H9 (cell line): ENCODE data around the gene SPEG. TPM values are rescaled to one million over a fixed set of nuclear protein-coding genes. Genes with fewer than 3 reads are reported as not detected.

Source experiments
- DNase-seq: peaks from one replicate; pipeline ENCODE4 v3.0.0-alpha.2; 2017
- H2AFZ ChIP-seq: one replicate; pipeline ENCODE4 v1.6.1; 2013; ENCODE audit warnings: mild to moderate bottlenecking, low read length, control low read depth, moderate library complexity
- H2AK5ac ChIP-seq: 2 replicates; pipeline ENCODE4 v1.6.1; 2013; ENCODE audit warnings: low read length, control low read depth, mixed read lengths; ENCODE audit not compliant: insufficient read length
- H2BK120ac ChIP-seq: one replicate; pipeline ENCODE4 v1.6.1; 2013; ENCODE audit warnings: low read depth, mild to moderate bottlenecking, low read length, control low read depth, inconsistent platforms; ENCODE audit not compliant: poor library complexity, severe bottlenecking
- H2BK12ac ChIP-seq: 2 replicates; pipeline ENCODE4 v1.6.1; 2013; ENCODE audit warnings: low read length, control low read depth, mixed read lengths, low read depth; ENCODE audit not compliant: insufficient read length
- H2BK15ac ChIP-seq: 2 replicates; pipeline ENCODE4 v1.6.1; 2013; ENCODE audit warnings: low read depth, low read length, control low read depth
- H2BK20ac ChIP-seq: one replicate; pipeline ENCODE4 v1.6.1; 2013; ENCODE audit warnings: low read depth, mild to moderate bottlenecking, low read length, control low read depth, inconsistent platforms; ENCODE audit not compliant: poor library complexity, severe bottlenecking
- H2BK5ac ChIP-seq: 2 replicates; pipeline ENCODE4 v1.6.1; 2013; ENCODE audit warnings: low read length, control low read depth, mixed read lengths; ENCODE audit not compliant: insufficient read length
- H3K14ac ChIP-seq: 2 replicates; pipeline ENCODE4 v1.6.1; 2013; ENCODE audit warnings: low read length, control low read depth; ENCODE audit not compliant: insufficient read depth
- H3K18ac ChIP-seq: 2 replicates; pipeline ENCODE4 v1.6.1; 2013; ENCODE audit warnings: low read depth, mild to moderate bottlenecking, mixed read lengths, low read length, control low read depth; ENCODE audit not compliant: insufficient read length
- H3K23ac ChIP-seq: 2 replicates; pipeline ENCODE4 v1.6.1; 2013; ENCODE audit warnings: low read length, control low read depth, mixed read lengths, low read depth; ENCODE audit not compliant: insufficient read length
- H3K23me2 ChIP-seq: 2 replicates; pipeline ENCODE4 v1.6.1; 2013; ENCODE audit warnings: low read depth, mild to moderate bottlenecking, mixed read lengths, low read length, control low read depth; ENCODE audit not compliant: insufficient read length, poor library complexity, severe bottlenecking
- H3K27ac ChIP-seq: 2 replicates; pipeline ENCODE4 v1.5.1; 2013; ENCODE audit warnings: low read length, control low read depth, mixed read lengths, low read depth; ENCODE audit not compliant: insufficient read length
- H3K27me3 ChIP-seq: 2 replicates; pipeline ENCODE4 v1.6.1; 2013; ENCODE audit warnings: low read length, control low read depth, inconsistent platforms; ENCODE audit not compliant: insufficient read depth
- H3K4ac ChIP-seq: 2 replicates; pipeline ENCODE4 v1.6.1; 2013; ENCODE audit warnings: low read depth, mild to moderate bottlenecking, control low read depth, inconsistent platforms, low read length, moderate library complexity
- H3K4me1 ChIP-seq: 2 replicates; pipeline ENCODE4 v1.6.1; 2013; ENCODE audit warnings: low read length, control low read depth, inconsistent platforms; ENCODE audit not compliant: insufficient read depth
- H3K4me2 ChIP-seq: 2 replicates; pipeline ENCODE4 v1.6.1; 2013; ENCODE audit warnings: low read length, control low read depth, mixed read lengths; ENCODE audit not compliant: insufficient read length, insufficient read depth
- H3K56ac ChIP-seq: 2 replicates; pipeline ENCODE4 v1.6.1; 2013; ENCODE audit warnings: low read depth, mild to moderate bottlenecking, mixed read lengths, low read length, control low read depth; ENCODE audit not compliant: insufficient read length
- H3K79me1 ChIP-seq: 2 replicates; pipeline ENCODE4 v1.6.1; 2013; ENCODE audit warnings: low read depth, mild to moderate bottlenecking, moderate library complexity, low read length, control low read depth, inconsistent platforms; ENCODE audit not compliant: insufficient read depth, poor library complexity, severe bottlenecking
- H3K79me2 ChIP-seq: 2 replicates; pipeline ENCODE4 v1.6.1; 2013; ENCODE audit warnings: low read length, control low read depth, inconsistent platforms; ENCODE audit not compliant: insufficient read depth
- H3K9ac ChIP-seq: 2 replicates; pipeline ENCODE4 v1.6.1; 2013; ENCODE audit warnings: low read length, control low read depth, mixed read lengths; ENCODE audit not compliant: insufficient read length; ENCODE audit errors: extremely low read depth
- H3K9me3 ChIP-seq: one replicate; pipeline ENCODE4 v1.6.1; 2013; ENCODE audit warnings: low read depth, low read length, inconsistent platforms; ENCODE audit not compliant: control insufficient read depth
- H3T11ph ChIP-seq: one replicate; pipeline ENCODE4 v1.6.1; 2013; ENCODE audit warnings: mild to moderate bottlenecking, low read length, control low read depth, inconsistent platforms
- H4K20me1 ChIP-seq: one replicate; pipeline ENCODE4 v1.6.1; 2013; ENCODE audit not compliant: control insufficient read depth, insufficient read length, insufficient read depth
- H4K5ac ChIP-seq: 2 replicates; pipeline ENCODE4 v1.6.1; 2013; ENCODE audit warnings: low read depth, mild to moderate bottlenecking, mixed read lengths, low read length, control low read depth; ENCODE audit not compliant: insufficient read length
- H4K8ac ChIP-seq: replicated peaks from 2 replicates; pipeline ENCODE4 v1.6.1; 2013; ENCODE audit warnings: low read length, control low read depth, mixed read lengths, low read depth; ENCODE audit not compliant: insufficient read length
- H4K91ac ChIP-seq: 2 replicates; pipeline ENCODE4 v1.6.1; 2013; ENCODE audit warnings: low read depth, mild to moderate bottlenecking, moderate library complexity, mixed read lengths, low read length, control low read depth; ENCODE audit not compliant: insufficient read length
- H3K27ac Mint-ChIP-seq, 3 experiments: 2 replicates in 2 of 3; 3 replicates in 1 of 3; pipeline ENCODE4 v1.8.0; 2020 to 2021; ENCODE audit warnings: mixed read lengths in 3 of 3, mild to moderate bottlenecking in 1 of 3, moderate library complexity in 1 of 3
- H3K27me3 Mint-ChIP-seq: 2 replicates; pipeline ENCODE4 v1.8.0; 2021; ENCODE audit warnings: low read depth, mild to moderate bottlenecking, moderate library complexity, mixed read lengths
- H3K36me3 Mint-ChIP-seq, 3 experiments: 2 replicates in 2 of 3; 3 replicates in 1 of 3; pipeline ENCODE4 v1.8.0; 2020 to 2021; ENCODE audit warnings: low read depth in 3 of 3, mixed read lengths in 3 of 3; ENCODE audit not compliant: insufficient read depth in 1 of 3
- H3K4me1 Mint-ChIP-seq, 2 experiments: 2 replicates each; pipeline ENCODE4 v1.8.0; 2020; ENCODE audit warnings: mixed read lengths in 2 of 2
- H3K4me3 Mint-ChIP-seq, 2 experiments: 2 replicates in 1 of 2; 3 replicates in 1 of 2; pipeline ENCODE4 v1.8.0; 2020 to 2021; ENCODE audit warnings: mild to moderate bottlenecking in 2 of 2, mixed read lengths in 2 of 2, moderate library complexity in 1 of 2
- H3K9me3 Mint-ChIP-seq, 2 experiments: 2 replicates in 1 of 2; 3 replicates in 1 of 2; pipeline ENCODE4 v1.8.0; 2020; ENCODE audit warnings: mild to moderate bottlenecking in 2 of 2, mixed read lengths in 2 of 2, moderate library complexity in 1 of 2
- CTCF ChIP-seq: fragments of 200-600 bp; sonication (generic); conservative IDR thresholded peaks from 3 replicates; pipeline ENCODE4 v1.8.0; 2021; ENCODE audit warnings: antibody characterized with exemption, mild to moderate bottlenecking
- WGBS: extraction: QIAGEN DNeasy Blood & Tissue Kit; methylation state at CpG from one replicate; pipeline ENCODE4 v1.1.7; 2013; ENCODE audit warnings: missing lambda C conversion rate, low lambda C conversion rate, mixed read lengths; ENCODE audit not compliant: insufficient read length; ENCODE audit errors: extremely low coverage; 5-methylcytosine and 5-hydroxymethylcytosine counted together
- total RNA-seq: library from RNA; stranded (reverse); gene quantifications from 2 replicates; pipeline ENCODE4 v1.2.1, GENCODE V29; 2021

Gene SPEG
- total RNA-seq, 1 experiment from 2014 or later, result 23.7 TPM

DNA sequence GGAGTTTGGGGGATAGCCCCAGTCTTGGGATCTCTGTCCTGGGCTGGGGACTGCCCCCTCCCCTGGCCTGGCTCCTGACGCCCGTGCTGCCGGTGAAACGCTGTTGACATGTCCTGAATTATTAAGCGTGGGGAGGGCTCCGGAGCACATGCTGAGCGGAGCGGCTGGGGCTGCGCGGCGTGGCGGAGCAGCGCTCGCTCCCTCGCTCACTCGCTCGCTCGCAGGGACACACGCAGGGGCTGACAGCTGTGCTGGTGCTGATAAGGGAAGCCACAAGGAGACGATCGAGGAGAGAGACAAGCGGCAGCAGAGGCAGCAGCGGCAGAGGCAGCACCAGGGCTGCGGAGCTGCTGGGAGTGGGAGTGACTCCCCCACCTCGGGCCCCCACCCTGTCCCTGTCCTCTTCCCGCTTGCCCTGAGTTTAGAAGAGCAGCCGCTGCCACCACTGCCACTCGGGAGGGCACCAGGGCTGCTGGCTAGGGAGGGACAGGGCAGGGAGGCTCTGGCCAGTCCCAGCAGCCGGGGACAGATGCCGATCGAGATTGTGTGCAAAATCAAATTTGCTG, 79.6 kb downstream of the SPEG start, which contains the start of gene ASIC4:
Gene ASIC4 (plus strand): TSS at position 287 of the 566 bp plus-strand sequence. CDS start 243 bp downstream, at position 530.
- H3K9ac ChIP-seq, result no peak within 1 kb of the TSS
- DNase-seq, result no peak
- peaks cover 91% of the 10 kb centered on the region for H3K27me3 Mint-ChIP-seq

More for the DNA sequence above, 79.6 kb downstream of the SPEG start, which contains the start of gene ASIC4:
- H3K14ac ChIP-seq, result peak within 1 kb of the TSS; percentile 61
- no peaks in the 10 kb centered on the region for H3K9me3 ChIP-seq
- peaks cover 4% of the 10 kb centered on the region for H3K23me2 ChIP-seq
- no CpG with 5 or more reads among the region's 31 CpGs for WGBS
- no peak within 1 kb of the TSS for H4K5ac ChIP-seq
- H3K56ac ChIP-seq, result no peak within 1 kb of the TSS
- H3K4me2 ChIP-seq, result peak within 1 kb of the TSS; percentile 25
- H3K27ac ChIP-seq, result no peak within 1 kb of the TSS
- H4K8ac ChIP-seq, result no peak within 1 kb of the TSS
- no peak within 1 kb of the TSS for H3T11ph ChIP-seq
- H3K4ac ChIP-seq, result no peak within 1 kb of the TSS
- H3K36me3 Mint-ChIP-seq, result no peaks in the 10 kb centered on the region; a peak in 1 of 7 replicates
- H2BK5ac ChIP-seq, result no peak within 1 kb of the TSS
- H3K4me3 Mint-ChIP-seq, result peak within 1 kb of the TSS in 1 of 2 experiments; percentile 63; a peak in 4 of 5 replicates
- TF ChIP-seq CTCF, result no peak
- no peak within 1 kb of the TSS for H4K91ac ChIP-seq
- H3K79me2 ChIP-seq, result no peaks in the 10 kb centered on the region
- H3K9me3 Mint-ChIP-seq, result no peaks in the 10 kb centered on the region; a peak in 3 of 5 replicates
- no peak within 1 kb of the TSS for H2BK12ac ChIP-seq
- peaks cover 3% of the 10 kb centered on the region for H4K20me1 ChIP-seq
- H3K4me1 ChIP-seq, result peaks cover 10% of the 10 kb centered on the region; the same call in 1 of the 2 replicates
- H3K27ac Mint-ChIP-seq, result peak within 1 kb of the TSS in 1 of 3 experiments; percentile 43; a peak in 1 of 7 replicates
- no peak within 1 kb of the TSS for H2BK15ac ChIP-seq
- H2AK5ac ChIP-seq, result no peak within 1 kb of the TSS
- H3K18ac ChIP-seq, result no peak within 1 kb of the TSS
- no peak within 1 kb of the TSS for H3K23ac ChIP-seq
- no peak within 1 kb of the TSS for H2BK120ac ChIP-seq
- H3K79me1 ChIP-seq, result no peaks in the 10 kb centered on the region
- no peak within 1 kb of the TSS for H2AFZ ChIP-seq
- H3K27me3 ChIP-seq, result peaks cover 19% of the 10 kb centered on the region; the same call in 1 of the 2 replicates
- peaks cover 48 to 68% of the 10 kb centered on the region in 2 experiments for H3K4me1 Mint-ChIP-seq
- no peak within 1 kb of the TSS for H2BK20ac ChIP-seq
